Heart left ventricle (tissue), 16 donors: ENCODE results near the gene BTBD3. TPM values are rescaled to one million over a fixed set of nuclear protein-coding genes. Genes with fewer than 3 reads are reported as not detected.

Source experiments
- ATAC-seq, 4 donors: fragments of 200-7000 bp; cut with Tn5 transposase; one replicate each; pipeline ENCODE4 v1.9.1; 2020 to 2022; ENCODE audit warnings: moderate library complexity in 4 of 4, mild to moderate bottlenecking in 3 of 4, moderate number of reproducible peaks in 1 of 4
- DNase-seq, 5 donors: peaks; one replicate each; pipeline ENCODE4 v3.0.0-alpha.2; 2020
- H3K27ac ChIP-seq, 12 donors: fragments of 200-600 bp; sonication (generic) in 4 of 12; one replicate each; pipeline versions ENCODE4 v1.5.0 to v1.8.0; 2016 to 2022; ENCODE audit warnings: mild to moderate bottlenecking in 2 of 12
- H3K27me3 ChIP-seq, 9 donors: fragments of 200-600 bp; sonication (generic) in 2 of 9; one replicate each; pipeline versions ENCODE4 v1.5.1 to v1.8.0; 2016 to 2022; ENCODE audit warnings: mild to moderate bottlenecking in 3 of 9
- H3K36me3 ChIP-seq, 9 donors: fragments of 200-600 bp; sonication (generic) in 2 of 9; one replicate each; pipeline versions ENCODE4 v1.5.0 to v1.8.0; 2018 to 2022; ENCODE audit warnings: mild to moderate bottlenecking in 2 of 9
- H3K4me1 ChIP-seq, 12 donors: fragments of 200-600 bp; sonication (generic) in 4 of 12; one replicate each; pipeline versions ENCODE4 v1.5.0 to v1.8.0; 2016 to 2022; ENCODE audit warnings: mild to moderate bottlenecking in 3 of 12
- H3K4me3 ChIP-seq, 12 donors: fragments of 200-600 bp; sonication (generic) in 4 of 12; one replicate each; pipeline versions ENCODE4 v1.5.0 to v1.8.0; 2017 to 2022; ENCODE audit warnings: mild to moderate bottlenecking in 9 of 12, moderate library complexity in 4 of 12
- H3K9me3 ChIP-seq, 12 donors: fragments of 200-600 bp; sonication (generic) in 4 of 12; one replicate each; pipeline versions ENCODE4 v1.5.0 to v1.8.0; 2016 to 2022; ENCODE audit warnings: mild to moderate bottlenecking in 1 of 12
- POLR2A ChIP-seq, 2 donors: fragments of 450-650 bp; IDR thresholded peaks; one replicate each; pipeline ENCODE4 v1.6.1; 2017; ENCODE audit warnings: antibody characterized with exemption in 2 of 2, mild to moderate bottlenecking in 2 of 2, moderate library complexity in 2 of 2
- WGBS, 4 donors: extraction: QIAGEN DNeasy Blood & Tissue Kit in 2 of 4; methylation state at CpG; one replicate each; pipeline versions ENCODE4 v1.1.5 to v1.1.7; 2013 to 2018; 5-methylcytosine and 5-hydroxymethylcytosine counted together
- intact Hi-C, 10 donors: fragments of 100-400 bp; cut with DNase I; formaldehyde crosslinking; loops; one replicate each; pipeline versions ENCODE4 v1.11.1 to v1.14.2; 2022
- polyA plus RNA-seq, 2 donors: library from polyadenylated mRNA; stranded (reverse); fragments of 200-250 nt; gene quantifications; one replicate each; pipeline ENCODE4 v1.2.3, GENCODE V29; 2013
- total RNA-seq, 9 donors: library from RNA; depleted of rRNA in 2 of 9; stranded (reverse); fragments of >200 nt in 2 of 9; fragmentation: NEBNext Ultra II Directional in 3 of 9; extraction: Animal tissue kit (Norgen Biotek cat#: 25700) in 3 of 9; gene quantifications; one replicate each; pipeline versions ENCODE4 v1.1.0 to v1.2.4, GENCODE V29; 2016 to 2023
- TF ChIP-seq, protein P1 (sequence below), 12 donors: fragments of 200-600 bp; sonication (generic) in 4 of 12; IDR thresholded peaks; one replicate each; pipeline versions ENCODE4 v1.5.0 to v1.8.0; 2018 to 2022; ENCODE audit warnings: antibody characterized with exemption in 12 of 12, mild to moderate bottlenecking in 5 of 12
- donor health status: ischemic (EF 13 %, LVEDD 7.1; RV severe dilation, severe dysfunction).
- donor health status: healthy with polysubstance abuse.
- donor health status: DM: no; HTN: yes; CAD: no.
- donor health status: DM: no; HTN: no; CAD: no.
- donor health status: ischemic (EF 25% LVEDD 6.9; RV normal size, moderate dysfunction).
- donor health status: ischemic (EF 25% LVEDD 5.7; RV mildly dilated, moderate dysfunction).
- donor health status: healthy.
- donor health status: DM: yes; HTN: yes; CAD: no.
- donor health status: ischemic (EF 35%, LVEDD 5.7; RV mildly dilated, moderate dysfunction).
- donor health status: nonischemic (EF 11% LVEDD 7.7; RV severe dilation, severe dysfunction).
- donor health status: DM: yes; HTN: yes; CAD: no.
- donor health status: PGD.
- donor health status: ischemic (EF 29% LVEDD 5.4; RV normal size, mild dysfunction).
- donor health status: nonischemic (EF 23%, LVEDD 6.1; RV moderate dilation, normal function).

Gene BTBD3
- total and polyA plus RNA-seq, 11 donors: 4.8 to 33.9 (median 23.9) TPM

DNA sequence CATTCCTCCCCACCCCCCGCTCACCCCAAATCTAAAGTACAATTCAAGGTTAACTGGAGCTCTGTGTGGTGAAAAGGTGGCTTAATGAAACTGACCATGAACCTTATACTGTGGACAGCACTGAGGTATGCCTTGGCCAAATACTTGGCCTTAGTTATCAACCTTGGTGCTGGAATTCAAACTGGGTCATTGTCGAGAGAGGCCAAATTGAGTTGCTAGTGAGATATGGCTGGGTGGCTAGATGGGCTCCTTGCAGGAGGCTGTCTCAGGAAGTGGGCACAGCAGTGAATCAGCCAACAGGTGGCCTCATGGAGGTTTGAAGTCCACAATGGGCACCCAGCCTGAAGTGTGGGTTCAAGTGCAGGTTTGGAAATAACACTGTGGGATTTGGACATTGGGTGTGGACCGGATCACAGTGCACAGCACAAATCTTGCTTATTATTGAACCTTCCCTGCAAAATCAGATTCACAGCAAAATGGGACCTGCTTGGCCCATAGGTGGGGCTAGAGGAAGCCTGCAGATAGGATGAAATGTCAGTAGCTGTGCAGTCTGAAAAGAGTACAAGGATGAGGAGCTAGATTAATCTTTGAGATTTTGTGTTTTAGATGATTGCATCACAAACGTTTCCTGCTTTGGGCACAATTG, 5.6 kb upstream of the BTBD3 start:
- peak in 2 of 4 donors; percentile 40 to 52 for ATAC-seq
- no peaks in the 10 kb centered on the region for H3K9me3 ChIP-seq
- H3K27ac ChIP-seq: no peak overlapping the region
- WGBS, 4 donors: 70 to 79% (median 73%) methylated on average over 4 of the region's 4 CpGs
- DNase-seq: no peak
- H3K4me1 ChIP-seq: peaks cover 0 to 67% (median 23%) of the 10 kb centered on the region in 12 donors
- no peaks in the 10 kb centered on the region for H3K36me3 ChIP-seq
- H3K27me3 ChIP-seq: no peaks in the 10 kb centered on the region
- TF ChIP-seq POLR2A (IDR thresholded peaks at IDR 0.05): no peak
- TF ChIP-seq, protein P1, sequence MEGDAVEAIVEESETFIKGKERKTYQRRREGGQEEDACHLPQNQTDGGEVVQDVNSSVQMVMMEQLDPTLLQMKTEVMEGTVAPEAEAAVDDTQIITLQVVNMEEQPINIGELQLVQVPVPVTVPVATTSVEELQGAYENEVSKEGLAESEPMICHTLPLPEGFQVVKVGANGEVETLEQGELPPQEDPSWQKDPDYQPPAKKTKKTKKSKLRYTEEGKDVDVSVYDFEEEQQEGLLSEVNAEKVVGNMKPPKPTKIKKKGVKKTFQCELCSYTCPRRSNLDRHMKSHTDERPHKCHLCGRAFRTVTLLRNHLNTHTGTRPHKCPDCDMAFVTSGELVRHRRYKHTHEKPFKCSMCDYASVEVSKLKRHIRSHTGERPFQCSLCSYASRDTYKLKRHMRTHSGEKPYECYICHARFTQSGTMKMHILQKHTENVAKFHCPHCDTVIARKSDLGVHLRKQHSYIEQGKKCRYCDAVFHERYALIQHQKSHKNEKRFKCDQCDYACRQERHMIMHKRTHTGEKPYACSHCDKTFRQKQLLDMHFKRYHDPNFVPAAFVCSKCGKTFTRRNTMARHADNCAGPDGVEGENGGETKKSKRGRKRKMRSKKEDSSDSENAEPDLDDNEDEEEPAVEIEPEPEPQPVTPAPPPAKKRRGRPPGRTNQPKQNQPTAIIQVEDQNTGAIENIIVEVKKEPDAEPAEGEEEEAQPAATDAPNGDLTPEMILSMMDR (IDR thresholded peaks at IDR 0.05): peak; percentile 9 to 50 (median 30)
- intact Hi-C loops: loop anchor here in 2 of 10 donors (10.0 kb wide), 2 partner anchors 263 to 293 kb away; no protein-coding TSS in a partner anchor
- H3K4me3 ChIP-seq: no peak overlapping the region

DNA sequence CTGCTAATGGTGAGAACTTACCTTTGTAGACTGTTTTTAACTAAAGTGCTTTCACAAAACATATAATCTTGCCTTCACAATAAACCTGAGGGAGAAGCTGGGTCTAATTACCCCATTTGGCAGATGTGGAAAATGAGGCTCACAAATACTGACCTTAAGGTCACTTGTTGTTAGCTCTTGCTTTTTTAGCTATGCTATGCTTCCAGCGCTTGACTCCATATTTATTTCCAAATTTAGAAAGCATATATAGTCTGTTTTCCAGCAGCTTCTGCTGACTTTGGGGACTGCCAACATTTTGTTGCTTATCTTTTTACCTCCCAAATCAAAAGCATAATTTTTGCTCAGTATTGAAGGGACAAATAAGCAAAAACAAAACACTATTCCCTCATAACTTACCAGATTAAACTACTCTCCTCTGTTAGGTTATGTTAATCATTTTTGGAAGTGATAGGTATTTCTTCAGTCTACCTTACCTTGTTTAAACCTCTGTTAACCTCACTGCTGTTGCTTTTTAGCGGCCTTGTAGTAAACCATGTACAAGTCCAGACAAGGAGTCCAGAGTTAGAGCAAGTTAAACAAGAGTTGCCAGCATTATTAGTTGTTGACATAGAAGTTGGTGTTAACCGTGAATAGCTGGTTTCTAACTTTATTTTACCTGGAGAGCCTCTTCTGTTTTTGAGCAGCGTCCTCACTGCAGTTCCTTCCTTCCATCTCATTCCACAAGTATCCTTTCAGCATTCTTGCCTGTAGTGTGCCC, 4.9 kb upstream of the BTBD3 start:
- Histone ChIP-seq H3K27ac (no peak overlapping the region), H3K36me3 (no peaks in the 10 kb centered on the region), H3K27me3 (no peaks in the 10 kb centered on the region), H3K4me3 (no peak overlapping the region), H3K4me1 (peaks cover 0 to 64% (median 21%) of the 10 kb centered on the region in 12 donors), H3K9me3 (no peaks in the 10 kb centered on the region)
- no peak for DNase-seq
- WGBS, 4 donors: 88 to 93% (median 90%) methylated on average over 4 of the region's 4 CpGs
- TF ChIP-seq, protein P1 (IDR thresholded peaks at IDR 0.05): no peak
- TF ChIP-seq POLR2A (IDR thresholded peaks at IDR 0.05): no peak
- intact Hi-C loops: loop anchor here in 2 of 10 donors (10.0 kb wide), 2 partner anchors 262 to 292 kb away; no protein-coding TSS in a partner anchor
- ATAC-seq: no peak

DNA sequence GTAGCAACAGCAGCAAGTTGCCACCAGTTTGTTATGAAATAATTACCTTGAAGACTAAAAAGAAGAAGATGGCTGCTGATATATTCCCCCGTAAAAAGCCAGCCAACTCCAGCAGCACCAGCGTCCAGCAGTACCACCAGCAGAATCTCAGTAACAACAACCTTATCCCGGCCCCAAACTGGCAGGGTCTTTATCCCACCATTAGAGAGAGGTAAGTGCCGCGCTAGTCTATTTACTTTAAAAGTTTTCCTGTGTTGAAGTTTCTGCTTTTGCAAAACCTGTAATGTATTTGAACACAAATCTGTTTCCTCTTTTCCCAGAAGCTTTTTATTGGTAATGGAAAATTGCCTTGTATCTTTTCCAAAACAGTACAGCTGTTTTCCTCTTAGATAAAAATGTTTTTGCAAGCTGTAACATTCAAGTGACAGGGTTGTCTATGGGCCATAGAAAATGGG, 725 bp downstream of the BTBD3 start:
- H3K4me1 ChIP-seq: peaks cover 0 to 82% (median 34%) of the 10 kb centered on the region in 12 donors
- peaks cover 0 to 23% (median 9%) of the 10 kb centered on the region in 9 donors for H3K36me3 ChIP-seq
- DNase-seq (no peak), ATAC-seq (peak in 3 of 4 donors; percentile 30 to 43 (median 38))
- WGBS, 4 donors: 7 to 15% (median 10%) methylated on average over 5 of the region's 5 CpGs
- peak overlapping the region; percentile 1 to 66 (median 54) for H3K4me3 ChIP-seq
- H3K27me3 ChIP-seq: no peaks in the 10 kb centered on the region
- intact Hi-C loops: loop anchor here in 3 of 10 donors (2.0 to 10.0 kb wide), 3 partner anchors 28 to 286 kb away; no protein-coding TSS in a partner anchor
- H3K27ac ChIP-seq: peak overlapping the region; percentile 54 to 84 (median 72)
- H3K9me3 ChIP-seq: no peaks in the 10 kb centered on the region
- TF ChIP-seq POLR2A (IDR thresholded peaks at IDR 0.05): no peak
- TF ChIP-seq, protein P1 (IDR thresholded peaks at IDR 0.05): no peak

DNA sequence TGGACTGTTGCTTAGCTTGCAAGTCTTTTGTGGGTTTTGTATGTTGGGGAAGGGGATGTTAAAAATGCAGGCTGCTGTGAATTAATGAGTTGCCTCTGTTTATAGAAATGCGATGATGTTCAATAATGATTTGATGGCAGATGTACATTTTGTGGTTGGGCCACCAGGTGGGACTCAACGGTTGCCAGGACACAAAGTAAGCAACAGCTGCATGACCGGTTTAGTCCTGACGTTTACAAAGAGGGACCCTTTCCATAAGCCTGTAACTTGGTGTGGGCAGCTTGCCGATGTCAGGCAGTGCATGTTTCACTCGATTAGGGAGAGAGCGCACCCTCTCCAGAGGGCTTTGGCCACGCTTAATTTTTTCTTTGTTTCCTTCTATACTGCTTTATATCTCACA, 1.3 kb downstream of the BTBD3 start:
- Histone ChIP-seq H3K9me3 (no peaks in the 10 kb centered on the region), H3K4me3 (peak overlapping the region; percentile 1 to 66 (median 54)), H3K27me3 (no peaks in the 10 kb centered on the region), H3K36me3 (peaks cover 0 to 29% (median 13%) of the 10 kb centered on the region in 9 donors), H3K4me1 (peaks cover 0 to 84% (median 36%) of the 10 kb centered on the region in 12 donors), H3K27ac (peak overlapping the region in 11 of 12 donors; percentile 54 to 84 (median 72))
- WGBS, 4 donors: 15 to 19% (median 16%) methylated on average over 8 of the region's 8 CpGs
- no peak for TF ChIP-seq POLR2A (IDR thresholded peaks at IDR 0.05)
- TF ChIP-seq, protein P1 (IDR thresholded peaks at IDR 0.05): no peak
- intact Hi-C loops: loop anchor here in 3 of 10 donors (2.0 to 10.0 kb wide), 3 partner anchors 28 to 286 kb away; no protein-coding TSS in a partner anchor
- DNase-seq (peak in 4 of 5 donors; percentile 45 to 71 (median 52)), ATAC-seq (peak; percentile 39 to 74 (median 62))
